Activated CD8-positive, alpha-beta T cell treated with anti-CD3 and anti-CD28 coated beads for 36 hours (primary cell): Measurements from ENCODE around the gene LENEP. TPM values are rescaled to one million over a fixed set of nuclear protein-coding genes. Genes with fewer than 3 reads are reported as not detected.

Source experiments
- ATAC-seq: fragments of 200-7000 bp; cut with Tn5 transposase; one replicate; pipeline ENCODE4 v1.10.0; 2021; ENCODE audit warnings: mild to moderate bottlenecking, moderate library complexity
- CTCF ChIA-PET: fragments of 350-600 bp; sonication (Branson Sonifier 250); formaldehyde crosslinking; loops from one replicate; lab custom pipeline; 2021; ENCODE audit warnings: antibody characterized with exemption; lab: Charles Lee
- POLR2A ChIA-PET: fragments of 350-600 bp; sonication (Branson Sonifier 250); formaldehyde crosslinking; loops from one replicate; lab custom pipeline; 2021; ENCODE audit warnings: antibody characterized with exemption; lab: Charles Lee
- DNase-seq: peaks from one replicate; pipeline ENCODE4 v3.0.0-alpha.2; 2020
- H3K27ac Mint-ChIP-seq: one replicate; pipeline ENCODE4 v1.8.0; 2021; ENCODE audit warnings: mild to moderate bottlenecking, mixed read lengths
- H3K27me3 Mint-ChIP-seq: one replicate; pipeline ENCODE4 v1.8.0; 2021; ENCODE audit warnings: mixed read lengths
- H3K36me3 Mint-ChIP-seq: one replicate; pipeline ENCODE4 v1.8.0; 2021; ENCODE audit warnings: low read depth, mixed read lengths
- H3K4me1 Mint-ChIP-seq: one replicate; pipeline ENCODE4 v1.8.0; 2021; ENCODE audit warnings: low read depth, mixed read lengths
- H3K4me3 Mint-ChIP-seq: one replicate; pipeline ENCODE4 v1.8.0; 2021; ENCODE audit warnings: mild to moderate bottlenecking, moderate library complexity, mixed read lengths
- H3K9me3 Mint-ChIP-seq: one replicate; pipeline ENCODE4 v1.8.0; 2021; ENCODE audit warnings: mixed read lengths
- CTCF ChIP-seq: fragments of 200-600 bp; IDR thresholded peaks from one replicate; pipeline ENCODE4 v1.8.0; 2022; ENCODE audit warnings: antibody characterized with exemption, mild to moderate bottlenecking
- intact Hi-C: fragments of 100-400 bp; cut with micrococcal nuclease; formaldehyde crosslinking; loops from one replicate; pipeline ENCODE4 v1.10.0; 2022
- total RNA-seq, 2 experiments: library from RNA; stranded (reverse); gene quantifications; one replicate each; pipeline ENCODE4 v1.2.3, GENCODE V29; 2021

Gene LENEP
- total RNA-seq, 2 experiments from 2014 or later = not detected

GRCh38 chr1:155009221-155009711 lies 15.9 kb downstream of the LENEP start:
- Mint-ChIP-seq H3K9me3 (no peaks in the 10 kb centered on the region), H3K4me1 (peaks cover 77% of the 10 kb centered on the region), H3K27ac (peak overlapping the region; percentile 50), H3K27me3 (no peaks in the 10 kb centered on the region), H3K4me3 (peak overlapping the region; percentile 31), H3K36me3 (peaks cover 3% of the 10 kb centered on the region)
- POLR2A ChIA-PET = interaction anchor here (0.6 to 4.0 kb wide), 3 partner anchors 7 to 22 kb away, joined by 3 to 24 read pairs (median 5); no protein-coding TSS in a partner anchor
- DNase-seq = no peak
- ATAC-seq = no peak
- intact Hi-C loops = no loop called here
- CTCF ChIA-PET = interaction anchor here (0.8 to 1.2 kb wide), 2 partner anchors 15 to 48 kb away, joined by 3 to 4 read pairs; partner anchors contain the start of gene PYGO2
- no peak for TF ChIP-seq CTCF

DNA sequence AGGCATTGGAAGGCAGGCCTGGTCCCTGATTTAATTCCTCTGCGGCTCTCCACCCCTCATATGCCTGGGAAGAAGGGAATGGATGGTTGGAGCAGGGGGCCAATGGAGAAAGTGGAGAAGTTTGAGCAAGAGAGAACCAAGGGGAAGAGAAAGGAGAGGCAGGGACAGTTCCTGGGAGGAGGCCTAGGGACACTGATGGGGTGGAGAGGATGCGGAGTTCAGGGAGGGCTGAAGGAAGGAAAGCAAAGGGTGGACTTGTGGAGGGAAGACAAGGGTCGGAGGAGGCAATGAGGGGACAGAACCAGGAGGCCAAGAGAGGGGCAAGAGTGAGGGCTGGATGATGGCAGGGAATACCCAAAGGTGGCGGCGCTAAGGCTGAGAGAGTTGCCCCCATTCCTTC lies 16.4 kb downstream of the LENEP start:
- intact Hi-C loops = no loop called here
- ChIA-PET POLR2A (no interaction called here), CTCF (interaction anchor here (1.2 to 1.9 kb wide), 2 partner anchors 10 to 16 kb away, joined by 4 to 5 read pairs; no protein-coding TSS in a partner anchor)
- no peak for TF ChIP-seq CTCF
- Mint-ChIP-seq H3K9me3 (no peaks in the 10 kb centered on the region), H3K36me3 (no peaks in the 10 kb centered on the region), H3K4me3 (peak overlapping the region; percentile 31), H3K27ac (peak overlapping the region; percentile 50), H3K27me3 (no peaks in the 10 kb centered on the region), H3K4me1 (peaks cover 76% of the 10 kb centered on the region)
- no peak for DNase-seq
- no peak for ATAC-seq

- POLR2A ChIA-PET = interaction anchor here (0.7 to 0.8 kb wide), 2 partner anchors 9 to 58 kb away, joined by 3 read pairs; no protein-coding TSS in a partner anchor
- peaks cover 72% of the 10 kb centered on the region for H3K4me1 Mint-ChIP-seq
- intact Hi-C loops = no loop called here
- H3K36me3 Mint-ChIP-seq = no peaks in the 10 kb centered on the region
- DNase-seq (peak; percentile 36), ATAC-seq (no peak)
- H3K4me3 Mint-ChIP-seq = peak overlapping the region; percentile 31
- H3K27ac Mint-ChIP-seq = peak overlapping the region; percentile 50
- CTCF ChIA-PET = interaction anchor here (1.1 to 1.9 kb wide), 4 partner anchors 9 to 81 kb away, joined by 3 to 5 read pairs (median 4); partner anchors contain the start of gene PYGO2
- no peaks in the 10 kb centered on the region for H3K9me3 Mint-ChIP-seq
- TF ChIP-seq CTCF = no peak
- no peaks in the 10 kb centered on the region for H3K27me3 Mint-ChIP-seq
Measured at GRCh38 chr1:155010211-155010918, 17.0 kb downstream of the LENEP start.

DNA sequence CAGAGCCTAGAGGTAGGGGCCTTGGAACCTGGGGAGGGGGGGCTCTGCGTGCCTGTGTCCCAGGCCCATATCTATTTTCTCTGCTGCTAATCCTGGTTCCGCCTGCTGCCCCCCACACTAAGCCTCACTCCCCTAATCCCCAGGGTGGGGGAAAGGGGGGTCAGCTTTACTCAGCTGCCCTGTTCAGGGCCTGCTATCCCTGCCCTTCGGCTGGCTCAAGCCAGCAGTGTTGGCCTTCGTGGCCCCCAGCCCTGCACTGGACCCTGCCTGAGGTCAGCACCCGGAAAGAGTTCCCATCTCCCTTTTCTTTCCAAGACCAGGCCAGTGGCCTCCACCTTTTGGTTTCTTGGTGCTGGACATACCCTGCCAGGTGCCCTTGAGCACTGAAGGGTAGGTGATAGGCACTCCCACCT lies 17.6 kb downstream of the LENEP start:
- ChIA-PET POLR2A (interaction anchor here (0.8 kb wide), 1 partner anchor 58 kb away, joined by 3 read pairs; no protein-coding TSS in a partner anchor), CTCF (interaction anchor here (1.1 to 1.9 kb wide), 4 partner anchors 9 to 80 kb away, joined by 3 to 5 read pairs (median 4); partner anchors contain the start of gene PYGO2)
- H3K9me3 Mint-ChIP-seq = no peaks in the 10 kb centered on the region
- TF ChIP-seq CTCF = no peak
- H3K27me3 Mint-ChIP-seq = no peaks in the 10 kb centered on the region
- H3K27ac Mint-ChIP-seq = no peak overlapping the region
- H3K4me1 Mint-ChIP-seq = peaks cover 72% of the 10 kb centered on the region
- intact Hi-C loops = no loop called here
- ATAC-seq (no peak), DNase-seq (no peak)
- no peak overlapping the region for H3K4me3 Mint-ChIP-seq
- peaks cover 3% of the 10 kb centered on the region for H3K36me3 Mint-ChIP-seq
